Endodermal cell (in vitro differentiated cells): ENCODE measurements around the gene KDM1A. TPM values are rescaled to one million over a fixed set of nuclear protein-coding genes. Genes with fewer than 3 reads are reported as not detected.
A peak's percentile ranks its signal among the peaks of the same experiment; 100 is the strongest.

Experiments used
- DNase-seq: peaks from one replicate; pipeline ENCODE4 v3.0.0-alpha.2; 2017
- H3K27ac ChIP-seq: 2 replicates; pipeline ENCODE4 v1.5.1; 2013; ENCODE audit warnings: mild to moderate bottlenecking, low read depth, low read length, moderate library complexity
- H3K27me3 ChIP-seq: 2 replicates; pipeline ENCODE4 v1.6.1; 2013; ENCODE audit warnings: mild to moderate bottlenecking, low read length, moderate library complexity; ENCODE audit not compliant: insufficient read depth, control insufficient read depth, poor library complexity, severe bottlenecking
- H3K36me3 ChIP-seq: 2 replicates; pipeline ENCODE4 v1.7.0; 2013; ENCODE audit warnings: mild to moderate bottlenecking, low read length, moderate library complexity; ENCODE audit not compliant: control insufficient read depth, insufficient read depth
- H3K4me1 ChIP-seq: one replicate; pipeline ENCODE4 v1.7.0; 2013; ENCODE audit warnings: low read length; ENCODE audit not compliant: control insufficient read depth, insufficient read depth
- H3K4me3 ChIP-seq: 2 replicates; pipeline ENCODE4 v1.5.1; 2013; ENCODE audit warnings: mild to moderate bottlenecking, low read length, moderate library complexity
- H3K9ac ChIP-seq: 2 replicates; pipeline ENCODE4 v1.6.1; 2013; ENCODE audit warnings: mild to moderate bottlenecking, low read length, moderate library complexity; ENCODE audit not compliant: poor library complexity, severe bottlenecking; ENCODE audit errors: extremely low read depth
- H3K9me3 ChIP-seq: 2 replicates; pipeline ENCODE4 v1.6.1; 2013; ENCODE audit warnings: mild to moderate bottlenecking, low read length, moderate library complexity; ENCODE audit not compliant: control insufficient read depth
- H3K27ac Mint-ChIP-seq: 2 replicates; pipeline ENCODE4 v1.8.0; 2020; ENCODE audit warnings: mixed read lengths
- H3K27me3 Mint-ChIP-seq: 2 replicates; pipeline ENCODE4 v1.8.0; 2021; ENCODE audit warnings: mild to moderate bottlenecking, mixed read lengths; ENCODE audit not compliant: insufficient read depth
- H3K36me3 Mint-ChIP-seq: 2 replicates; pipeline ENCODE4 v1.8.0; 2020; ENCODE audit warnings: low read depth, mixed read lengths
- H3K4me1 Mint-ChIP-seq: 2 replicates; pipeline ENCODE4 v1.8.0; 2020; ENCODE audit warnings: mixed read lengths
- H3K4me3 Mint-ChIP-seq: 2 replicates; pipeline ENCODE4 v1.8.0; 2020; ENCODE audit warnings: mild to moderate bottlenecking, moderate library complexity, mixed read lengths
- H3K9me3 Mint-ChIP-seq: 2 replicates; pipeline ENCODE4 v1.8.0; 2020; ENCODE audit warnings: mild to moderate bottlenecking, mixed read lengths
- WGBS, 2 experiments: methylation state at CpG; one replicate each; pipeline versions ENCODE4 v1.1.5 to v1.1.7; 2013; ENCODE audit warnings: missing lambda C conversion rate in 2 of 2, mixed read lengths in 1 of 2; ENCODE audit not compliant: insufficient coverage in 1 of 2, insufficient read length in 1 of 2; 5-methylcytosine and 5-hydroxymethylcytosine counted together
- total RNA-seq, 2 donors: library from RNA; stranded (reverse); fragmentation: NEBNext Ultra II Directional in 1 of 2; extraction: Animal tissue kit (Norgen Biotek cat#: 25700) in 1 of 2; gene quantifications; 2 replicates in 1 of 2; 3 replicates in 1 of 2; pipeline ENCODE4 v1.2.1, GENCODE V29; 2021
- TF ChIP-seq, protein P1 (sequence below): fragments of 200-600 bp; sonication (generic); conservative IDR thresholded peaks from 2 replicates; pipeline ENCODE4 v1.5.0; 2021; ENCODE audit warnings: antibody characterized with exemption, mild to moderate bottlenecking

The KDM1A gene
- total RNA-seq, 2 donors from 2014 or later: 153 to 204 TPM

DNA sequence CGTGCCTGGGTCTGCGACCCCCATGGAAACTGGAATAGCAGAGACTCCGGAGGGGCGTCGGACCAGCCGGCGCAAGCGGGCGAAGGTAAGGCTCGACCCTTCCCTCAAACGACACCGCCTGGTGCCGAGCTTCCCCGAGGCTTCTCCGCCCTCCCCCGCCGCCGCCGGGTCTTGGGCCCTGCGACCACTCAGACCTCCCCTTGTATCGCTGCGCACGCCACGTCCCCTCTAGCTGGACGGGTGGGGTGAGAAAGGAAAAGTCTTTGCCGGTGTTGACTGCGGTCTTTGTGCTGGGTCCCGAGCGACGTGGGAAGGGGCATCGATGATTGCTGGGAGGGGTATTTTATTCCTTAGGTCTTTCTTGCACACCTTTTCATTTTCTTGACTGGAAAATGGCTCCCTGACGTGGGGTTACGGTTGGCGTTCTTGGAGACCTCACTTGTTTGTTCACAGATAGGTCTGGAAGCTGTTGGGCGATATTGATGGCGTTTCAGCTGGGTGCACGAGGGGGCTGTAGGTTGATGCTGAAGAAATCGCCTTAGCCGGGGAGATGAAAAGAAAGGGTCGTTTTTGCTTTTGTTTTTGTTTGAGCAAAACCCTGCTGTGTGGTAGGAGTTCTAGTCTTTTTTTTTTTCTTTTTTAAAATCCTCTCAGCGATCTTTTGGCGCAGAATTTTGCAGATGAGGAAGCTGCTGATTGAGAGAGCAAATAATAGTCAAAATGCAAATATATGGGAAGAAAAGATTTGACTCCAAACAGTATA, 776 bp downstream of the KDM1A start:
- Histone ChIP-seq H3K27ac (peak overlapping the region; percentile 96), H3K9ac (peak overlapping the region; percentile 97), H3K4me3 (peak overlapping the region; percentile 91), H3K4me1 (no peaks in the 10 kb centered on the region), H3K9me3 (peaks cover 30% of the 10 kb centered on the region), H3K36me3 (peaks cover 6% of the 10 kb centered on the region), H3K27me3 (no peaks in the 10 kb centered on the region)
- 0% methylated on average over 8 to 42 of the region's 42 CpGs for WGBS, 2 experiments
- H3K9me3 Mint-ChIP-seq: peaks cover 26% of the 10 kb centered on the region
- H3K4me1 Mint-ChIP-seq: peaks cover 2% of the 10 kb centered on the region
- peaks cover 20% of the 10 kb centered on the region for H3K36me3 Mint-ChIP-seq
- TF ChIP-seq, protein P1, sequence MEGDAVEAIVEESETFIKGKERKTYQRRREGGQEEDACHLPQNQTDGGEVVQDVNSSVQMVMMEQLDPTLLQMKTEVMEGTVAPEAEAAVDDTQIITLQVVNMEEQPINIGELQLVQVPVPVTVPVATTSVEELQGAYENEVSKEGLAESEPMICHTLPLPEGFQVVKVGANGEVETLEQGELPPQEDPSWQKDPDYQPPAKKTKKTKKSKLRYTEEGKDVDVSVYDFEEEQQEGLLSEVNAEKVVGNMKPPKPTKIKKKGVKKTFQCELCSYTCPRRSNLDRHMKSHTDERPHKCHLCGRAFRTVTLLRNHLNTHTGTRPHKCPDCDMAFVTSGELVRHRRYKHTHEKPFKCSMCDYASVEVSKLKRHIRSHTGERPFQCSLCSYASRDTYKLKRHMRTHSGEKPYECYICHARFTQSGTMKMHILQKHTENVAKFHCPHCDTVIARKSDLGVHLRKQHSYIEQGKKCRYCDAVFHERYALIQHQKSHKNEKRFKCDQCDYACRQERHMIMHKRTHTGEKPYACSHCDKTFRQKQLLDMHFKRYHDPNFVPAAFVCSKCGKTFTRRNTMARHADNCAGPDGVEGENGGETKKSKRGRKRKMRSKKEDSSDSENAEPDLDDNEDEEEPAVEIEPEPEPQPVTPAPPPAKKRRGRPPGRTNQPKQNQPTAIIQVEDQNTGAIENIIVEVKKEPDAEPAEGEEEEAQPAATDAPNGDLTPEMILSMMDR: no peak
- H3K4me3 Mint-ChIP-seq: peak overlapping the region; percentile 92
- no peaks in the 10 kb centered on the region for H3K27me3 Mint-ChIP-seq
- DNase-seq: peak; percentile 78
- peak overlapping the region; percentile 99 for H3K27ac Mint-ChIP-seq

DNA sequence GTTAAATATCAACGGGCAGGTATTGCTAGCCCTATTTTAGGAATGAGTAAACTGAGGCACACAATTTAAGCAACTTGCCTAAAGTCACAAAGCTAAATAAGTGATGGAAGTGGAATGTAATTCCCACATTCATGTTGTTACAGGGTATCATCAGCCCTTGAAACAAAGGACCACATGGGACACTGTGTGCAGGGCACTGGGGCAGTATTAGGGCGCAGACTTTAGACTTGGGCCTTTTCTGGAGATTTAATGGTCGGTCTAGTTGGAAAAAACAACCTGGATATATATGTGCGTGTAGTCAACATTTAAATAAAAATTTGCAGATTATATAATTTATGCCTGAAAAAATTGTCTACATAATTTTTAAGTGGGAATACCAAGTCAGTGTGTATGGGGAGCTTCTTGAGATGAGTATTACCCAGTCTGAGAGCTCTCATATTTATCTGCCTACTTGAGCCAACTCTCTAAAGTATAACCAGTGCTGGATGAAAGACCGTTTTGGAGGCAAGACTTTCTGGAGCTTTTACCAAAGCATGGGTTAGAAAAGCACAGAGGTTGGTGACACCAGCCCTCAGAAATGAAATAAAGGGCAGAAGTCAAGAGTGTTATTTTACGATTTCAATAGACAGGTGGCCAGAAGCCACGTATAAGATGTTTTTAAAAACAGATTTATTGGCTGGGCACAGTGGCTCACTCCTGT, 1.6 kb downstream of the KDM1A start:
- Histone ChIP-seq H3K4me1 (no peaks in the 10 kb centered on the region), H3K9me3 (peaks cover 30% of the 10 kb centered on the region), H3K27ac (peak overlapping the region; percentile 96), H3K9ac (peak overlapping the region; percentile 97), H3K4me3 (peak overlapping the region; percentile 91), H3K27me3 (no peaks in the 10 kb centered on the region), H3K36me3 (peaks cover 6% of the 10 kb centered on the region)
- Mint-ChIP-seq H3K4me3 (peak overlapping the region; percentile 92), H3K27me3 (no peaks in the 10 kb centered on the region), H3K4me1 (peaks cover 2% of the 10 kb centered on the region), H3K9me3 (peaks cover 26% of the 10 kb centered on the region), H3K36me3 (peaks cover 20% of the 10 kb centered on the region), H3K27ac (peak overlapping the region; percentile 99)
- TF ChIP-seq, protein P1: no peak
- WGBS, 2 experiments: 49 to 55% methylated on average over 5 to 7 of the region's 7 CpGs
- no peak for DNase-seq

DNA sequence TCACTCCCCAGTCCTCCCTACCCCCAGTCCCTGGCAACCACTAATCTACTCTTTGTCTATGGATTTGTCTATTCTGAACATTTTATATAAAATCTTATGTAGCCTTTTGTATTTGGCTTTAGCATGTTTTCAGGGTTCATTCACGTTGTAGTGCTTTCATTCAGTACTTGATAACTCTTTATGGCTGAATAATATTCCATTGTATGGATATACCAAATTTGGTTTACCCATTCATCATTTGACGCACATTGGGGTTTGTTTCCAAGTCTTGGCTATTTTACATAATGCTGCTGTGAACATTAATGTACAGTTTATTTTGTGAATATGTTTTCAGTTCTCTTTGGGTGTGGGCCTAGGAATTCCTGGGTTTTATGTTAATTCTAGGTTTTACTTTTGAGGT, 2.6 kb downstream of the KDM1A start:
- Histone ChIP-seq H3K9ac (no peak overlapping the region), H3K4me3 (peak overlapping the region; percentile 91), H3K36me3 (peaks cover 6% of the 10 kb centered on the region), H3K9me3 (peaks cover 30% of the 10 kb centered on the region), H3K4me1 (no peaks in the 10 kb centered on the region), H3K27me3 (no peaks in the 10 kb centered on the region), H3K27ac (no peak overlapping the region)
- Mint-ChIP-seq H3K27me3 (no peaks in the 10 kb centered on the region), H3K27ac (no peak overlapping the region), H3K4me1 (peaks cover 2% of the 10 kb centered on the region), H3K4me3 (peak overlapping the region; percentile 92), H3K36me3 (peaks cover 20% of the 10 kb centered on the region), H3K9me3 (peaks cover 26% of the 10 kb centered on the region)
- WGBS, 2 experiments: 100% methylated on average over 1 to 2 of the region's 2 CpGs
- TF ChIP-seq, protein P1: no peak
- DNase-seq: no peak
